H1 (cell line): ENCODE results near the gene PDE3A. TPM values are rescaled to one million over a fixed set of nuclear protein-coding genes. Genes with fewer than 3 reads are reported as not detected.

Experiments
- CTCF ChIA-PET: fragments of 300-600 bp; sonication (Branson Sonifier 250); formaldehyde crosslinking; loops from one replicate; lab custom pipeline; 2021; ENCODE audit not compliant: partially characterized antibody; lab: Charles Lee
- POLR2A ChIA-PET: fragments of 300-600 bp; sonication (Branson Sonifier 250); formaldehyde crosslinking; loops from one replicate; lab custom pipeline; 2021; ENCODE audit warnings: inconsistent platforms; ENCODE audit not compliant: partially characterized antibody; lab: Charles Lee
- DNase-seq, 2 experiments: peaks; one replicate each; pipeline versions ENCODE4 v3.0.0 to v3.0.0-alpha.2; 2010 to 2022; ENCODE audit warnings: low spot score in 2 of 2, low read depth in 1 of 2, mixed read lengths in 1 of 2
- FAIRE-seq: peaks from 2 replicates; lab custom pipeline; 2011; peaks lifted over from hg19 to GRCh38; lab: Jason Lieb, UNC
- H2AFZ ChIP-seq: 2 replicates; pipeline ENCODE4 v1.8.1; 2012; ENCODE audit warnings: low read length, inconsistent platforms
- H2AK5ac ChIP-seq: 2 replicates; pipeline ENCODE4 v1.6.1; 2013; ENCODE audit warnings: low read depth, low read length
- H2BK120ac ChIP-seq: replicated peaks from 2 replicates; pipeline ENCODE3; 2013; ENCODE audit warnings: low read depth, low read length, inconsistent platforms
- H2BK12ac ChIP-seq: 2 replicates; pipeline ENCODE4 v1.6.1; 2013; ENCODE audit warnings: low read depth, low read length
- H2BK15ac ChIP-seq: 2 replicates; pipeline ENCODE4 v1.6.1; 2013; ENCODE audit warnings: low read length
- H2BK20ac ChIP-seq: 2 replicates; pipeline ENCODE4 v1.6.1; 2013; ENCODE audit warnings: low read length
- H2BK5ac ChIP-seq: 2 replicates; pipeline ENCODE4 v1.6.1; 2013; ENCODE audit warnings: low read depth, low read length
- H3K14ac ChIP-seq: 2 replicates; pipeline ENCODE4 v1.6.1; 2013; ENCODE audit warnings: inconsistent platforms; ENCODE audit not compliant: insufficient read length
- H3K18ac ChIP-seq: 2 replicates; pipeline ENCODE4 v1.6.1; 2013; ENCODE audit warnings: low read length; ENCODE audit errors: extremely low read depth
- H3K23ac ChIP-seq: 2 replicates; pipeline ENCODE4 v1.6.1; 2013; ENCODE audit warnings: inconsistent platforms; ENCODE audit not compliant: insufficient read length
- H3K23me2 ChIP-seq: 2 replicates; pipeline ENCODE4 v1.6.1; 2013; ENCODE audit warnings: low read depth, low read length
- H3K27ac ChIP-seq: 2 replicates; pipeline ENCODE4 v1.6.1; 2011; ENCODE audit warnings: low read depth, low read length, inconsistent platforms
- H3K27me3 ChIP-seq, 4 experiments: replicated peaks in 1 of 4; 1 replicate in 1 of 4; 2 replicates in 3 of 4; pipeline versions ENCODE4 v1.6.1 to v1.8.1; 2011 to 2013; ENCODE audit warnings: low read length in 3 of 4, mild to moderate bottlenecking in 3 of 4, inconsistent platforms in 2 of 4, mixed read lengths in 2 of 4, moderate library complexity in 1 of 4; ENCODE audit not compliant: control insufficient read depth in 3 of 4, insufficient read depth in 3 of 4; ENCODE audit errors: extremely low read depth in 1 of 4
- H3K36me3 ChIP-seq, 4 experiments: 2 replicates each; pipeline versions ENCODE4 v1.6.1 to v1.8.1; 2011 to 2013; ENCODE audit warnings: mild to moderate bottlenecking in 4 of 4, low read length in 3 of 4, moderate library complexity in 2 of 4, control low read depth in 1 of 4, inconsistent platforms in 1 of 4; ENCODE audit not compliant: insufficient read depth in 4 of 4, control insufficient read depth in 2 of 4
- H3K4ac ChIP-seq: replicated peaks from 2 replicates; pipeline ENCODE3; 2013; ENCODE audit warnings: low read length, low read depth, mixed read lengths, inconsistent platforms; ENCODE audit not compliant: insufficient read length
- H3K4me1 ChIP-seq, 4 experiments: replicated peaks in 1 of 4; 1 replicate in 1 of 4; 2 replicates in 3 of 4; pipeline versions ENCODE4 v1.6.1 to v1.8.1; 2011 to 2013; ENCODE audit warnings: low read length in 3 of 4, inconsistent platforms in 2 of 4, mixed read lengths in 1 of 4; ENCODE audit not compliant: insufficient read depth in 4 of 4, control insufficient read depth in 3 of 4
- H3K4me2 ChIP-seq, 2 experiments: 2 replicates each; pipeline versions ENCODE4 v1.6.1 to v1.8.1; 2011 to 2013; ENCODE audit warnings: low read depth in 2 of 2, low read length in 2 of 2, control low read depth in 1 of 2, inconsistent platforms in 1 of 2, mild to moderate bottlenecking in 1 of 2; ENCODE audit not compliant: insufficient read depth in 1 of 2
- H3K4me3 ChIP-seq, 4 experiments: fragments of 200-600, 300-600 bp in 1 of 4; sonication (generic), shearing (Covaris generic), sonication (Bioruptor Twin) in 1 of 4; 2 replicates each; pipeline versions ENCODE4 v1.5.1 to v1.8.1; 2011 to 2016; ENCODE audit warnings: low read length in 4 of 4, low read depth in 3 of 4, control low read depth in 2 of 4, inconsistent platforms in 2 of 4, mild to moderate bottlenecking in 2 of 4, mixed read lengths in 1 of 4, moderate library complexity in 1 of 4; ENCODE audit not compliant: insufficient read depth in 2 of 4; ENCODE audit errors: extremely low read depth in 1 of 4
- H3K56ac ChIP-seq: replicated peaks from 2 replicates; pipeline ENCODE3; 2013; ENCODE audit warnings: low read depth, mild to moderate bottlenecking, mixed read lengths, low read length, inconsistent platforms; ENCODE audit not compliant: insufficient read length
- H3K79me1 ChIP-seq: 2 replicates; pipeline ENCODE4 v1.6.1; 2013; ENCODE audit warnings: low read depth, low read length, control low read depth
- H3K79me2 ChIP-seq, 2 experiments: 2 replicates each; pipeline versions ENCODE4 v1.6.1 to v1.8.1; 2012 to 2013; ENCODE audit warnings: low read length in 2 of 2, mild to moderate bottlenecking in 2 of 2, inconsistent platforms in 1 of 2; ENCODE audit not compliant: insufficient read depth in 2 of 2, control insufficient read depth in 1 of 2
- H3K9ac ChIP-seq, 4 experiments: replicated peaks in 1 of 4; 1 replicate in 1 of 4; 2 replicates in 3 of 4; pipeline versions ENCODE4 v1.6.1 to v1.8.1; 2011 to 2013; ENCODE audit warnings: low read depth in 3 of 4, low read length in 3 of 4, control low read depth in 2 of 4, mild to moderate bottlenecking in 2 of 4, moderate library complexity in 2 of 4, inconsistent platforms in 1 of 4; ENCODE audit errors: extremely low read depth in 1 of 4
- H3K9me3 ChIP-seq, 2 experiments: 2 replicates each; pipeline versions ENCODE4 v1.6.1 to v1.8.1; 2012 to 2013; ENCODE audit warnings: mild to moderate bottlenecking in 2 of 2, moderate library complexity in 2 of 2, control low read depth in 1 of 2, inconsistent platforms in 1 of 2, low read depth in 1 of 2, low read length in 1 of 2, mixed read lengths in 1 of 2; ENCODE audit not compliant: insufficient read depth in 2 of 2
- H4K20me1 ChIP-seq, 2 experiments: replicated peaks in 1 of 2; 2 replicates each; pipeline versions ENCODE3 to v1.8.1; 2011 to 2013; ENCODE audit warnings: inconsistent platforms in 2 of 2, low read length in 2 of 2, mild to moderate bottlenecking in 1 of 2; ENCODE audit not compliant: insufficient read depth in 2 of 2, control insufficient read depth in 1 of 2
- H4K5ac ChIP-seq: 2 replicates; pipeline ENCODE4 v1.6.1; 2013; ENCODE audit warnings: low read length, low read depth, mixed read lengths, inconsistent platforms; ENCODE audit not compliant: insufficient read length
- H4K8ac ChIP-seq: 2 replicates; pipeline ENCODE4 v1.8.0; 2013; ENCODE audit warnings: mild to moderate bottlenecking, moderate library complexity, low read length, inconsistent platforms; ENCODE audit not compliant: insufficient read depth; ENCODE audit errors: extremely low read depth
- H4K91ac ChIP-seq: replicated peaks from 2 replicates; pipeline ENCODE3; 2013; ENCODE audit warnings: low read length, mixed read lengths, inconsistent platforms; ENCODE audit not compliant: insufficient read length
- BRCA1 ChIP-seq: IDR thresholded peaks from 2 replicates; pipeline ENCODE4 v1.6.1; 2012; ENCODE audit warnings: low read depth, low read length, improper control_type of control experiment
- EGR1 ChIP-seq: IDR thresholded peaks from 2 replicates; pipeline ENCODE4 v1.6.1; 2011; ENCODE audit warnings: low read depth, low read length, borderline replicate concordance
- JUND ChIP-seq: IDR thresholded peaks from 2 replicates; pipeline ENCODE4 v1.6.1; 2011; ENCODE audit warnings: mild to moderate bottlenecking, improper control_type of control experiment, low read length
- KDM4A ChIP-seq: IDR thresholded peaks from one replicate; pipeline ENCODE4 v1.7.1; 2012; ENCODE audit warnings: low read depth, mild to moderate bottlenecking, moderate library complexity, low read length, inconsistent platforms; ENCODE audit not compliant: severe bottlenecking
- SIN3A ChIP-seq, 2 experiments: IDR thresholded peaks in 1 of 2; conservative IDR thresholded peaks in 1 of 2; 2 replicates each; pipeline ENCODE4 v1.6.1; 2011 to 2012; ENCODE audit warnings: low read length in 2 of 2, improper control_type of control experiment in 1 of 2, low read depth in 1 of 2, mild to moderate bottlenecking in 1 of 2
- SP4 ChIP-seq: IDR thresholded peaks from 2 replicates; pipeline ENCODE4 v1.6.1; 2012; ENCODE audit warnings: low read length, inconsistent platforms
- SUZ12 ChIP-seq: fragments of 200-600 bp; sonication (generic); IDR thresholded peaks from 2 replicates; pipeline ENCODE4 v1.6.1; 2012; ENCODE audit warnings: mild to moderate bottlenecking, inconsistent platforms, low read length, moderate library complexity, mixed read lengths
- TBP ChIP-seq: IDR thresholded peaks from 2 replicates; pipeline ENCODE4 v1.6.1; 2011; ENCODE audit warnings: low read depth, low read length, improper control_type of control experiment
- TCF12 ChIP-seq: IDR thresholded peaks from 2 replicates; pipeline ENCODE4 v1.6.1; 2011; ENCODE audit warnings: low read depth, mild to moderate bottlenecking, low read length
- YY1 ChIP-seq: IDR thresholded peaks from 2 replicates; pipeline ENCODE4 v1.6.1; 2011; ENCODE audit warnings: low read depth, mild to moderate bottlenecking, low read length
- WGBS, 2 experiments: shearing (Covaris generic) in 1 of 2; methylation state at CpG; one replicate each; pipeline versions ENCODE4 v1.1.6 to v1.1.7; 2013 to 2015; ENCODE audit warnings: low lambda C conversion rate in 2 of 2, mixed read lengths in 2 of 2, inconsistent platforms in 1 of 2, low coverage in 1 of 2, missing lambda C conversion rate in 1 of 2; ENCODE audit not compliant: insufficient replicate concordance in 2 of 2, insufficient coverage in 1 of 2, insufficient read length in 1 of 2; ENCODE audit errors: extremely low coverage in 1 of 2, missing lambda C conversion rate in 1 of 2; 5-methylcytosine and 5-hydroxymethylcytosine counted together
- polyA plus RNA-seq, 7 experiments: library from polyadenylated mRNA; depleted of rRNA in 3 of 7; stranded (reverse) in 5 of 7; unstranded in 2 of 7; fragments of >200 nt in 5 of 7; fragments of 200-250 nt in 2 of 7; gene quantifications; 1 replicate in 5 of 7; 2 replicates in 1 of 7; 4 replicates in 1 of 7; pipeline versions ENCODE4 v1.2.1 to v1.2.3, GENCODE V29; 2011 to 2013; ENCODE audit warnings: missing spikeins in 2 of 7, mixed read lengths in 2 of 7
- total RNA-seq: library from RNA; stranded (reverse); fragmentation: NEBNext Ultra II Directional; extraction: Animal tissue kit (Norgen Biotek cat#: 25700); gene quantifications from 2 replicates; pipeline ENCODE4 v1.2.1, GENCODE V29; 2021
- TF ChIP-seq, protein P1 (sequence below), 3 experiments: IDR thresholded peaks; 1 replicate in 2 of 3; 2 replicates in 1 of 3; pipeline versions ENCODE4 v1.5.1 to v1.6.1; 2011; ENCODE audit warnings: low read length in 3 of 3, mild to moderate bottlenecking in 3 of 3, inconsistent platforms in 2 of 3, low read depth in 1 of 3, moderate library complexity in 1 of 3; ENCODE audit not compliant: insufficient read depth in 1 of 3; ENCODE audit errors: control extremely low read depth in 1 of 3

The PDE3A gene
- total and polyA plus RNA-seq, 2 of the 8 experiments (the other 6 are each of a cell fraction or from before 2014, with no cell fraction given): 1.4 to 3.4 TPM

DNA sequence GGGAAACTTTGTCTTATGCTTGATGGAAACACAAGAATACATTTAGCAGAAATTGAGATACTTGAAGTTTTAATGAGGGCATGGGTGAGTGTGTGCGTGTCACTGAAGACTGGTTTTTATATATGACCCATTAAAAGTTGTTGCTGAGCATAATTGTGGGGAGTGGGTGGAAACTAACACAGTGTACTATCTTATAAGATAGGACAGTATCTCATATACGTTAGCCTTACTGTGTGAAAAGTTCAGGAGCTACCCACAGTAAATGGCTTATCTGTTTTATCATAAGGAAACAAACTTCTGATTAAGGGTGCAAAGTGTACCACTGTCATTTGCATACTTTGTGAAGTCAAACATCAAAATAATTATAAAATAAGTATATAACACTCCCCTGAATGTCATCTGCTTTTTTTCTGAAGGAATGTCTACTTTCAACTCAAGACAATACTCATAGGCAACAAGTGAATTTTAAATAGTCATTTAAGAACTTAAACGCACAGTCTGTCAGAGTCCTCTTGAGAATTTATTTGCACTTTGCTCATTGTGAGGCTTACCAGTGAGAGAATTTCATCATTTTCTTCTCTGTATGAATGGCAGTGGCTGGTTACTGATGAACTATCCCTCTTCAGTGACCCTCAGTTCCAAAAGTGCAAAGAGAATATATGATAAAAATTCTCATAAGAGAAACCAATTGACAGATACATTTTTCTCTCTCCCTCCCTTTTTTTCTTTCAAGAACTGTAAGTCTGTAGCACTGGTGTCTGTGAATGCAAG, 4.2 kb downstream of the PDE3A start:
- Histone ChIP-seq H3K9ac (no peak overlapping the region), H3K18ac (no peak overlapping the region), H2AFZ (no peak overlapping the region), H4K20me1 (no peaks in the 10 kb centered on the region), H3K4ac (no peak overlapping the region), H2BK120ac (no peak overlapping the region), H3K9me3 (no peaks in the 10 kb centered on the region), H4K91ac (no peak overlapping the region), H4K8ac (no peak overlapping the region), H2BK12ac (no peak overlapping the region), H2BK15ac (no peak overlapping the region), H3K4me1 (peaks cover 0 to 6% (median 2%) of the 10 kb centered on the region in 4 experiments; a peak in 2 of 7 replicates), H3K23ac (no peak overlapping the region), H4K5ac (no peak overlapping the region), H3K27me3 (no peaks in the 10 kb centered on the region), H3K4me2 (no peak overlapping the region), H3K79me2 (no peaks in the 10 kb centered on the region), H3K23me2 (peaks cover 15% of the 10 kb centered on the region; the same call in 1 of the 2 replicates), H3K27ac (no peak overlapping the region), H3K36me3 (no peaks in the 10 kb centered on the region), H3K4me3 (no peak overlapping the region), H3K56ac (no peak overlapping the region), H2BK5ac (no peak overlapping the region), H2BK20ac (no peak overlapping the region), H3K14ac (no peak overlapping the region), H2AK5ac (no peak overlapping the region), H3K79me1 (no peaks in the 10 kb centered on the region)
- ChIA-PET POLR2A (no interaction called here), CTCF (no interaction called here)
- 87% methylated on average over 3 of the region's 3 CpGs; no CpG with 5 or more reads in 1 of the 2 experiments for WGBS, 2 experiments
- DNase-seq: no peak
- no peak for FAIRE-seq
- TF ChIP-seq, protein P1, sequence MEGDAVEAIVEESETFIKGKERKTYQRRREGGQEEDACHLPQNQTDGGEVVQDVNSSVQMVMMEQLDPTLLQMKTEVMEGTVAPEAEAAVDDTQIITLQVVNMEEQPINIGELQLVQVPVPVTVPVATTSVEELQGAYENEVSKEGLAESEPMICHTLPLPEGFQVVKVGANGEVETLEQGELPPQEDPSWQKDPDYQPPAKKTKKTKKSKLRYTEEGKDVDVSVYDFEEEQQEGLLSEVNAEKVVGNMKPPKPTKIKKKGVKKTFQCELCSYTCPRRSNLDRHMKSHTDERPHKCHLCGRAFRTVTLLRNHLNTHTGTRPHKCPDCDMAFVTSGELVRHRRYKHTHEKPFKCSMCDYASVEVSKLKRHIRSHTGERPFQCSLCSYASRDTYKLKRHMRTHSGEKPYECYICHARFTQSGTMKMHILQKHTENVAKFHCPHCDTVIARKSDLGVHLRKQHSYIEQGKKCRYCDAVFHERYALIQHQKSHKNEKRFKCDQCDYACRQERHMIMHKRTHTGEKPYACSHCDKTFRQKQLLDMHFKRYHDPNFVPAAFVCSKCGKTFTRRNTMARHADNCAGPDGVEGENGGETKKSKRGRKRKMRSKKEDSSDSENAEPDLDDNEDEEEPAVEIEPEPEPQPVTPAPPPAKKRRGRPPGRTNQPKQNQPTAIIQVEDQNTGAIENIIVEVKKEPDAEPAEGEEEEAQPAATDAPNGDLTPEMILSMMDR (IDR thresholded peaks at IDR 0.05; ENCODE audit: control extremely low read depth in 1 of 3, insufficient read depth in 1 of 3, low read depth in 1 of 3, low read length in 3 of 3): no peak
- TF ChIP-seq TCF12: no peak
- TF ChIP-seq KDM4A: no peak
- no peak for TF ChIP-seq JUND
- no peak for TF ChIP-seq YY1
- no peak for TF ChIP-seq SP4
- TF ChIP-seq BRCA1: no peak
- no peak for TF ChIP-seq TBP
- TF ChIP-seq SIN3A (conservative IDR thresholded peaks at IDR 0.05 in 1 of 2, IDR thresholded peaks at IDR 0.05 in 1 of 2; ENCODE audit: low read depth in 1 of 2, low read length in 2 of 2): no peak
- no peak for TF ChIP-seq SUZ12
- TF ChIP-seq EGR1: no peak
